Measurements from ENCODE around the gene AQP2. TPM values are rescaled to one million over a fixed set of nuclear protein-coding genes. Genes with fewer than 3 reads are reported as not detected.

Gene AQP2
- total and polyA plus RNA-seq, 2 of the 13 experiments (the other 11 are each of a cell fraction or from before 2014, with no cell fraction given), result not detected

DNA sequence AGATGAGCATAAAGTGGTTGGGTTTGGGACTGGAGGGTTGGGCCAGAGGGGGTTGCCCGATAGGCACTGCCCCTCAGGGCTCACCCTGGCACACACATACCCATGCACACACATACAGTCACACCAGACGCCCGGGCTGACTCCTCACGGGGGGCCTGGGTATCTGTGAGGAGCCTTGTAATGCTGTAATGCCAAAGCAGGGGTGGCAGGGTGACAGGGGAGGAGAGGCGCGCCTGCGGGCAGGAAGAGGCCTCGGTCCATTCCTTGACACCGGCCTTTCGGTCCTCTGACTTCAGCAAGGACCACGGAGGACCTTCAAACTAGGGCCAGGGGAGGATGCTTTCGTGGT is 47.2 kb upstream of the AQP2 start:
- Histone ChIP-seq H4K20me1 (ENCODE audit: insufficient read depth, low read length) (0 out of 2 replicates have a peak, but pooled peaks cover 2% of the 10 kb centered on the region), H2AFZ (ENCODE audit: low read length) (no peak overlapping the region), H3K4me3 (replicated peaks in 1 of 3; ENCODE audit: insufficient read depth in 1 of 3, low read depth in 2 of 3, low read length in 3 of 3) (no peak overlapping the region), H3K9me3 (ENCODE audit: low read length) (no peaks in the 10 kb centered on the region), H3K4me2 (ENCODE audit: low read depth, low read length) (no peak overlapping the region), H3K79me2 (ENCODE audit: insufficient read depth, low read length) (no peaks in the 10 kb centered on the region), H3K27ac (ENCODE audit: extremely low read length, insufficient read depth, low read length) (no peak overlapping the region), H3K9ac (ENCODE audit: insufficient read depth, low read depth, low read length) (no peak overlapping the region), H3K4me1 (ENCODE audit: insufficient read depth, low read length) (no peaks in the 10 kb centered on the region), H3K36me3 (replicated peaks in 1 of 2; ENCODE audit: control insufficient read depth in 1 of 2, insufficient read depth in 2 of 2, low read length in 2 of 2) (no peaks in the 10 kb centered on the region), H3K27me3 (ENCODE audit: control insufficient read depth in 1 of 2, insufficient read depth in 2 of 2, low read length in 2 of 2) (peaks cover 7 to 22% of the 10 kb centered on the region in 2 experiments; a peak in 3 of 5 replicates)
- DNase-seq (ENCODE audit: low spot score) (no peak), FAIRE-seq (no peak), ATAC-seq (no peak)
- WGBS (ENCODE audit: low lambda C conversion rate), result 62% methylated on average over 11 of the region's 12 CpGs
- ChIA-PET POLR2A (no interaction called here), CTCF (ENCODE audit: low intra/inter-chr PET ratio, low total read pairs) (no interaction called here)
- no TSS peak for BruUV-seq (replicated peaks)
- intact Hi-C loops (cut with micrococcal nuclease; ENCODE audit: unreplicated experiment) (no loop called here), in situ Hi-C loops (cut with HindIII; ENCODE audit: extremely low pct_ligation_motif_present, low pct_unique_long_range_greater_than_20kb) (no loop called here)
- TF ChIP-seq NKX3-1 (CRISPR knock-in tag; IDR thresholded peaks at IDR 0.05) (no peak), EEA1 (CRISPR knock-in tag; IDR thresholded peaks at IDR 0.05; ENCODE audit: borderline replicate concordance) (no peak), RCOR2 (CRISPR knock-in tag; IDR thresholded peaks at IDR 0.05) (no peak)

DNA sequence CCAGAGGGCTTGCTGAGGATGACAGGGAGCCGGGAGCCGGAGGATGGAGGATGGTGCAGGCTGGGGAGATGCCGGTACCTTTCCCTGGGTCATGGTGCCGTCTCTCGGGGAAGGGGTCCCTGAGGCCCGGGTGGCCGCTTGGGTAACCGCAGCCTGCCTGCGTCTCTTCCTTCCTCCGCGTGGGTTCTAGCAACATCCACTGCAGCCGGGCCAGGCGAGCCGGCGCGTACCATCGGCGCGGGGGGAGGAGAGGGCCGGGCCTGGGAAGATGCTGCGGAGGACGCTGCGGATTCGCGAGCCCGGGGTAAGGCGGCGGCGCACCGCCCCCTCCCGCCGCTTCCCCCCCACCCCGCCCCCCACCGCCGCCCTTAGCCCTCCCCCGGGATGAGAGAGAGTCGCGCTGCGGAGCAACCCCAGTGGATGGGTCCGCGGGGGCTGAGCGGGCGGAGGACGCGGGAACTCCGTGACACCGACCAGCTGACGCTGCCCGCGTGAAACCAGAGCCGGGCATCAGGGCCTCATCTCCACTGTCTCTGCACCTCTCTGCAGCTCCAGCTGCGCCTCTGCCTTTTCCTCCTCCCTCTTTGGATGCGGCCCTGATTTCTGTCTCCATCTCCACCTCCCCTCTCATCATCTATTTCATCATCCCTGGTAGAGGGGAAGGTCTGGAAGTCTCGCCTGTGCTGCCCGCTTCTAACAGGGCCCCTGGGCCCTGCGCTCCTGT is 46.7 kb upstream of the AQP2 start, which contains the start of gene FAIM2:
FAIM2 (minus strand) TSS at position 201 of the 724 bp plus-strand sequence; CDS start at position 93, 108 bp downstream.
- Histone ChIP-seq H3K9ac (ENCODE audit: insufficient read depth, low read depth, low read length) (no peak within 1 kb of the TSS), H3K27ac (ENCODE audit: extremely low read length, insufficient read depth, low read length) (no peak within 1 kb of the TSS), H2AFZ (ENCODE audit: low read length) (no peak within 1 kb of the TSS), H4K20me1 (ENCODE audit: insufficient read depth, low read length) (0 out of 2 replicates have a peak, but pooled peaks cover 2% of the 10 kb centered on the region), H3K4me2 (ENCODE audit: low read depth, low read length) (no peak within 1 kb of the TSS), H3K9me3 (ENCODE audit: low read length) (no peaks in the 10 kb centered on the region), H3K4me3 (replicated peaks in 1 of 3; ENCODE audit: insufficient read depth in 1 of 3, low read depth in 2 of 3, low read length in 3 of 3) (no peak within 1 kb of the TSS), H3K79me2 (ENCODE audit: insufficient read depth, low read length) (no peaks in the 10 kb centered on the region), H3K36me3 (replicated peaks in 1 of 2; ENCODE audit: control insufficient read depth in 1 of 2, insufficient read depth in 2 of 2, low read length in 2 of 2) (no peaks in the 10 kb centered on the region), H3K4me1 (ENCODE audit: insufficient read depth, low read length) (no peaks in the 10 kb centered on the region), H3K27me3 (ENCODE audit: control insufficient read depth in 1 of 2, insufficient read depth in 2 of 2, low read length in 2 of 2) (peaks cover 7 to 23% of the 10 kb centered on the region in 2 experiments; a peak in 3 of 5 replicates)
- no peak for ATAC-seq
- DNase-seq (ENCODE audit: low spot score), result no peak
- intact Hi-C loops (cut with micrococcal nuclease; ENCODE audit: unreplicated experiment), result no loop called here
- ChIA-PET CTCF (ENCODE audit: low intra/inter-chr PET ratio, low total read pairs) (no interaction called here), POLR2A (no interaction called here)
- in situ Hi-C loops (cut with HindIII; ENCODE audit: extremely low pct_ligation_motif_present, low pct_unique_long_range_greater_than_20kb), result no loop called here
- no peak for FAIRE-seq
- WGBS (ENCODE audit: low lambda C conversion rate), result 57% methylated on average over 12 of the region's 56 CpGs
- no TSS peak for BruUV-seq (replicated peaks)
- TF ChIP-seq, protein P1, sequence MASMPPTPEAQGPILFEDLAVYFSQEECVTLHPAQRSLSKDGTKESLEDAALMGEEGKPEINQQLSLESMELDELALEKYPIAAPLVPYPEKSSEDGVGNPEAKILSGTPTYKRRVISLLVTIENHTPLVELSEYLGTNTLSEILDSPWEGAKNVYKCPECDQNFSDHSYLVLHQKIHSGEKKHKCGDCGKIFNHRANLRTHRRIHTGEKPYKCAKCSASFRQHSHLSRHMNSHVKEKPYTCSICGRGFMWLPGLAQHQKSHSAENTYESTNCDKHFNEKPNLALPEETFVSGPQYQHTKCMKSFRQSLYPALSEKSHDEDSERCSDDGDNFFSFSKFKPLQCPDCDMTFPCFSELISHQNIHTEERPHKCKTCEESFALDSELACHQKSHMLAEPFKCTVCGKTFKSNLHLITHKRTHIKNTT (CRISPR knock-in tag; IDR thresholded peaks at IDR 0.05), result no peak
- TF ChIP-seq ZNF263 (CRISPR knock-in tag; IDR thresholded peaks at IDR 0.05) (no peak), ZNF12 (CRISPR knock-in tag; IDR thresholded peaks at IDR 0.05) (no peak)
- TF ChIP-seq, protein P2, sequence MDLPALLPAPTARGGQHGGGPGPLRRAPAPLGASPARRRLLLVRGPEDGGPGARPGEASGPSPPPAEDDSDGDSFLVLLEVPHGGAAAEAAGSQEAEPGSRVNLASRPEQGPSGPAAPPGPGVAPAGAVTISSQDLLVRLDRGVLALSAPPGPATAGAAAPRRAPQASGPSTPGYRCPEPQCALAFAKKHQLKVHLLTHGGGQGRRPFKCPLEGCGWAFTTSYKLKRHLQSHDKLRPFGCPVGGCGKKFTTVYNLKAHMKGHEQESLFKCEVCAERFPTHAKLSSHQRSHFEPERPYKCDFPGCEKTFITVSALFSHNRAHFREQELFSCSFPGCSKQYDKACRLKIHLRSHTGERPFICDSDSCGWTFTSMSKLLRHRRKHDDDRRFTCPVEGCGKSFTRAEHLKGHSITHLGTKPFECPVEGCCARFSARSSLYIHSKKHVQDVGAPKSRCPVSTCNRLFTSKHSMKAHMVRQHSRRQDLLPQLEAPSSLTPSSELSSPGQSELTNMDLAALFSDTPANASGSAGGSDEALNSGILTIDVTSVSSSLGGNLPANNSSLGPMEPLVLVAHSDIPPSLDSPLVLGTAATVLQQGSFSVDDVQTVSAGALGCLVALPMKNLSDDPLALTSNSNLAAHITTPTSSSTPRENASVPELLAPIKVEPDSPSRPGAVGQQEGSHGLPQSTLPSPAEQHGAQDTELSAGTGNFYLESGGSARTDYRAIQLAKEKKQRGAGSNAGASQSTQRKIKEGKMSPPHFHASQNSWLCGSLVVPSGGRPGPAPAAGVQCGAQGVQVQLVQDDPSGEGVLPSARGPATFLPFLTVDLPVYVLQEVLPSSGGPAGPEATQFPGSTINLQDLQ (CRISPR knock-in tag; IDR thresholded peaks at IDR 0.05), result no peak
- TF ChIP-seq, protein P3, sequence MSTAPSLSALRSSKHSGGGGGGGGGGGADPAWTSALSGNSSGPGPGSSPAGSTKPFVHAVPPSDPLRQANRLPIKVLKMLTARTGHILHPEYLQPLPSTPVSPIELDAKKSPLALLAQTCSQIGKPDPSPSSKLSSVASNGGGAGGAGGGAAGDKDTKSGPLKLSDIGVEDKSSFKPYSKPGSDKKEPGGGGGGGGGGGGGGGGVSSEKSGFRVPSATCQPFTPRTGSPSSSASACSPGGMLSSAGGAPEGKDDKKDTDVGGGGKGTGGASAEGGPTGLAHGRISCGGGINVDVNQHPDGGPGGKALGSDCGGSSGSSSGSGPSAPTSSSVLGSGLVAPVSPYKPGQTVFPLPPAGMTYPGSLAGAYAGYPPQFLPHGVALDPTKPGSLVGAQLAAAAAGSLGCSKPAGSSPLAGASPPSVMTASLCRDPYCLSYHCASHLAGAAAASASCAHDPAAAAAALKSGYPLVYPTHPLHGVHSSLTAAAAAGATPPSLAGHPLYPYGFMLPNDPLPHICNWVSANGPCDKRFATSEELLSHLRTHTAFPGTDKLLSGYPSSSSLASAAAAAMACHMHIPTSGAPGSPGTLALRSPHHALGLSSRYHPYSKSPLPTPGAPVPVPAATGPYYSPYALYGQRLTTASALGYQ (CRISPR knock-in tag; IDR thresholded peaks at IDR 0.05), result no peak
- TF ChIP-seq, protein P4, sequence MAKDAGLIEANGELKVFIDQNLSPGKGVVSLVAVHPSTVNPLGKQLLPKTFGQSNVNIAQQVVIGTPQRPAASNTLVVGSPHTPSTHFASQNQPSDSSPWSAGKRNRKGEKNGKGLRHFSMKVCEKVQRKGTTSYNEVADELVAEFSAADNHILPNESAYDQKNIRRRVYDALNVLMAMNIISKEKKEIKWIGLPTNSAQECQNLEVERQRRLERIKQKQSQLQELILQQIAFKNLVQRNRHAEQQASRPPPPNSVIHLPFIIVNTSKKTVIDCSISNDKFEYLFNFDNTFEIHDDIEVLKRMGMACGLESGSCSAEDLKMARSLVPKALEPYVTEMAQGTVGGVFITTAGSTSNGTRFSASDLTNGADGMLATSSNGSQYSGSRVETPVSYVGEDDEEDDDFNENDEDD (CRISPR knock-in tag; IDR thresholded peaks at IDR 0.05; ENCODE audit: borderline replicate concordance), result no peak

All from HepG2 (cell line).